GM18505 (cell line): ENCODE measurements around the gene PADI2.

Experiments
- ATAC-seq: cut with Tn5 transposase; IDR thresholded peaks from one replicate; pipeline ENCODE4 v1.9.1; 2021; ENCODE audit not compliant: unreplicated experiment
- POLR2A ChIP-seq: IDR thresholded peaks from 4 replicates; pipeline ENCODE4 v1.6.1; 2011; ENCODE audit warnings: borderline replicate concordance; ENCODE audit not compliant: insufficient read depth, insufficient read length; ENCODE audit errors: extremely low read depth

Gene PADI2

DNA sequence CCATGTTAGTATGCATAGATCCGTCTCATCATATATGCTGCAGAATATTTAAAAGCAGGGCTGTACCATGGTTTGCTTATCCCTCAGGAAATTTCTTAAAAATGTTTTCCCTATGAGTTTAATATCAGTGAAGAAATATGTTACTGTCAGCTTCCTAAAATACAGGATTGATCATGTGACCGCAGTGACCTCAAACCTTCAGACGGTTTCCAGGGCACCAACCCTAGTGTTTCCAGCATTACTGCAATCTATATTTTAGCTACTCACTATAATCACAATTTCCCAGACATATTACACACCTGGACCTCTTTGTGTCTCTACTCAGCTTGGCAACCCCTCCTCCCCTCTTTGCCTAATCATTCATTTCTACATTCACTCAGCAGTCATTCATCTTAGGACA lies 57.8 kb downstream of the PADI2 start:
- TF ChIP-seq POLR2A: no peak
- no peak for ATAC-seq

- TF ChIP-seq POLR2A: no peak
- ATAC-seq: no peak
Observed at GRCh38 chr1:17060306-17060749, 58.9 kb downstream of the PADI2 start.

DNA sequence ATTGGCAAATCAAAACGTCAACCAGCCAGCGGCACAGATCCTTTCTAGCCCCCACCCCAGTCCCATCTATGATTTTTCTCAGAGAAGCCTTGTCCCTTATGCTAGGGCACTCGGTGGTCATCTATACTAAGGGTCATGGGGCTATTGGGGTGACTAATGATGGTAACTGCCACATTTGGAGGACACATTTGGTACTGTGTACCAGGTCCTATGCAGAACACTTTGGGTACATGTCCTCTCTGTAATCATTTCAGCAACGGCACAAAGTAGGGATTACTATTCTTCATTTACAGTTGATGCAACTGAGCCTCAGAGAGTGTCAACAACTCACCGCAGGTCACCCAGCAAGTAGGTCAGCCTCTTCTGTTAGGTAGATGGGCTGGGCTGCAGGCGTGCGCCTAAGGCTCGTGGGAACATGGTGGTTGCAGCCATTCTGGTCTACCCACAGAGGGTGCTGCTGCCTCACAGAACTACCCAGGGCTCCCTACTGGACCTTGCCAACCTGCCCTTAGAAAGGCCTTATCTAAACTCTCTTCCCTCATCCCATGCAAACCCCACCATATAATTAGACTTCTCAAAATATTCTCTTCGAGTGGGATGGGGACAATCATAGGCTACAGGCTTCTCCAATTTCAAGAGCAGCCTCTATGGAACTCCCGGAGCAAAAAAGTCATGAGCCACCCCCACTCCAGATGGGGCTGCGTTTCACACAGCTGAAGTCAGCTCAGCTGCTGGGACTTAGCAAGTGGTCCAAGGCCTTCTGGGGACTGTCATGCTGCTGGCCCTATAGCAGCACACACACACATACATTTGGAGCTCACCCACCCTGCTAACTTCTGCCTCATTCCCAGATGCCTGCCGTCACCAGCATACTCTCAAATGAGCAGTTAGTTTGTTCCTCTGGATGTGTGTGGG lies 59.6 kb downstream of the PADI2 start:
- ATAC-seq: no peak
- no peak for TF ChIP-seq POLR2A

DNA sequence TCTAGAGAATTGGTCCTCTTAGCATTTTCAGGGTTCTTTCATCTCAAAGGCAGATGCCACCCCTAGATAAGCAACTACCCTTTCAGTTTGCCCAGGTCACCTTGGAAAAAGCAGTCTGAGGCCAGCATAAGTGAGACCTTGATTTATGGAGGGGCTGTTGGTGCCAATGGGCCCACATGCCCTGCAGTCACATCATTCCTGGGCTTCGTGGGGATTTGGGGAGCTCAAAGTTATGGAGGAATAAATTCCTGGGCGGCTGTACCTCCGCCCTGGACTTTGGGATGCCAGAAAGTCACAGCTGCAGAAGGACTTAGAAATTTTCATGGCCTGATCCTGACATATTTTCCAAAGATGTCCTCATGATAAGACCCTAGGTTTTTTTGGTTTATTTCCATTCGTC lies 62.7 kb downstream of the PADI2 start:
- ATAC-seq: no peak
- TF ChIP-seq POLR2A: no peak

DNA sequence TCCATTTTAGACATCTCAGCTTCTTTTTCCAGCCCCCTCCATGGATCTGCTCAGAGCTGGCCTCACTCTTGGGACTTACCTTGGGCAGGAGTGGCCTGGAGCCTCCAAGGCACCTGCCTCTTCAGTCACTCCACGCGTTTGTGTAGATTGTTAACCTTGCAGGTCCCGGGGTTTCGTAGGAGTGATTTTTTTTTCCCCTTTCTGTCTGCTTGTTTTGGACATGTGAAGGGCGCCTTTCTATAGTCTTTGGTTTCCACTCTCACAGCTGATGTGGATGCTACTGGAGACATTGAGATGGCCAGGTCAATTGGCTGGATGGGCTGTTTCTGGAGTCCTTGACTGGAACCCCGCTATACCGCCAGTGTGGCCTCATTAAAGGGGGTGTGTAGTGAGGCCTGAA lies 63.5 kb downstream of the PADI2 start:
- TF ChIP-seq POLR2A: no peak

DNA sequence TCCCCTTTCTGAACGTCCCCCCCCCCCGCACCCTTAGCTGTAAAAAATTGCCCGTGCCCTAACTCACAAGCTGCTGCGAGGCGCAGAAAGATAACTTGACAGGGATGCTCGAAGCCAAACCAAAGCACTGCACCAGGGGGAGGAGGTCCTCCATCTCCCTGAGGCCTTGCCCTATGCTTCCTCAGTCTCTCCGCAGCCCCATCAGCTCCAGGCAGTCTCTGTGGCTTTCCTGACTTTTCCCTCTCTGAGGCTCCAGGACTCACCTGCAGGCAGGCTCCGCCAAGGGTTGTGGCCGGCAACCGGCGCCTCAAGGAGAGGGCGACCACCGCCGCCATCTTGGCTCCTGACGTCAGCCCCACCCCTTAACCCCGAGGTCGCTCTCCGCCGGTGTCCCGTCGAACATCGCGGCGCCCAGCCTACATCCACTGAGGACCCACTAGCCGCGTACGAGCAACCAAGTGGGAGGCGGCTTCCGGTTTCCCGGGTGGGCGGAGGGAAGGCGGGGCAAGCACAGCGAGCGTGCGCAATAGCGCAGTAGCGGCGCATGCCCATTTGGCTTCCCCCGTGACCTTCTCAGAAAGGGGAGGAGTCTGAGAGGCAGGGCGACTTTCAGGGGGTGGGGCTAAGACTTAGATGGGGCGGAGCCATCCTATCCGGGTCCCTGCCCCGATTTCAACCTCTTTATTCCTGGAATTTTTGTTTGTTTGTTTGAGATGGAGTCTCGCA lies 65.4 kb downstream of the PADI2 start, which contains the start of gene SDHB:
SDHB (minus strand) TSS at position 348 of the 726 bp plus-strand sequence; CDS start at position 335, 13 bp downstream.
- peak; percentile 87 for TF ChIP-seq POLR2A
- ATAC-seq: peak; percentile 96

More for the DNA sequence above, 63.5 kb downstream of the PADI2 start:
- ATAC-seq: no peak

GRCh38 chr1:17053086-17053684 lies 66.1 kb downstream of the PADI2 start:
- ATAC-seq: no peak
- TF ChIP-seq POLR2A: no peak

DNA sequence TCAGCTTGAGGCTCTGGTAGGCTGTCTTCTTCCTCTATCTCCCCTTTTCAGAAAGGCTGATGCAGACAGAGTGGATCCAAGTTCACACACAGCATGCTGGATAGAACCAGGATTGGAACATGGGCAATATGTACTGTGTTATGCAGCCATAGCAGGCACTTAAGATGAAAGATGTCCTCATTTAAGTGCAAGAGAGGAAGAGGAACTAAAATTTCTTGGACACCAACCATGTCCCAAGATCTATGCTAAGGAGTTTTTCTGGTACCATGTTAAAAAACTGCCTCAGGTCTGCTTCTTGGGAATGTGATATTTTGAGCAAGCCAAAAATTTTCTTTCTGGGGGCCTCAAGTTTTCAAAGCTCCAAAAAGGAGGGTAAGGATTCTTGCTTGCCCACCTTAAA lies 66.6 kb downstream of the PADI2 start:
- no peak for TF ChIP-seq POLR2A
- no peak for ATAC-seq

DNA sequence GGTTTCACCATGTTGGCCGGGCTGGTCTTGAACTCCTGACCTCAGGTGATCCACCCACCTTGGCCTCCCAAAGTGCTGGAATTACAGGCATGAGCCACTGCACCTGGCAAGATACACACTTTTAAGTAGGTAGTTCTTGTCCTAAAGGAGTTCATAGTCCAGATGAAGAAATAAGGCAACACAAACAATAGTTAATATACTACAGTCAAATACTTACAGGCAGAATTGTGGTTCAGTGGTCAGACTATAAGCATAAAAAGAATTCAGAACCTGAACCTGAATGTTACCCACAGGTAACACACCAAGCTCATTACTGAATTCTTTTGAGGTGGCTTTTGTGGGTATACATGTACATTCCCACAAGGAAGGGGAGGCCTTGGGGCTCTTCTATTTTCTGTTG lies 67.2 kb downstream of the PADI2 start:
- no peak for TF ChIP-seq POLR2A
- no peak for ATAC-seq

DNA sequence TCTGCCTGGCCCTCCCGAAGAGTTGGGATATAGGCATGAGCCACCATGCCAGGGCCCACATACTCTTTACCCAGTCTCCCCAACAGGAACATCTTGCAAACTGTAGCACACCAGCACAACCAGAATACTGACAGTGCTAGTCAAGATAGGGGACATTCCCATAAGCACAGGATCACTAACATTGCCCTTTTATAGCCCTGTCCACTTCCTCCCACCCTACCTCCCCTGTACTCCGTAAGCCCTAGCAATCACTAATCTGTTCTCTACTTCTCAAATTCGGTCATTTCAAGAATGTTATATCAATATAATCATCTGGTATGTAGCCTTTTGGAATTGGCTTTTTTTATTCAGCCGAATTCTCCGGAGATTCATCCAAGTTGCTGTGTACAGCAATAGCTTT lies 71.3 kb downstream of the PADI2 start:
- no peak for TF ChIP-seq POLR2A
- ATAC-seq: no peak

- no peak for ATAC-seq
- no peak for TF ChIP-seq POLR2A
Observed at GRCh38 chr1:17046334-17046657, 73.0 kb downstream of the PADI2 start.

DNA sequence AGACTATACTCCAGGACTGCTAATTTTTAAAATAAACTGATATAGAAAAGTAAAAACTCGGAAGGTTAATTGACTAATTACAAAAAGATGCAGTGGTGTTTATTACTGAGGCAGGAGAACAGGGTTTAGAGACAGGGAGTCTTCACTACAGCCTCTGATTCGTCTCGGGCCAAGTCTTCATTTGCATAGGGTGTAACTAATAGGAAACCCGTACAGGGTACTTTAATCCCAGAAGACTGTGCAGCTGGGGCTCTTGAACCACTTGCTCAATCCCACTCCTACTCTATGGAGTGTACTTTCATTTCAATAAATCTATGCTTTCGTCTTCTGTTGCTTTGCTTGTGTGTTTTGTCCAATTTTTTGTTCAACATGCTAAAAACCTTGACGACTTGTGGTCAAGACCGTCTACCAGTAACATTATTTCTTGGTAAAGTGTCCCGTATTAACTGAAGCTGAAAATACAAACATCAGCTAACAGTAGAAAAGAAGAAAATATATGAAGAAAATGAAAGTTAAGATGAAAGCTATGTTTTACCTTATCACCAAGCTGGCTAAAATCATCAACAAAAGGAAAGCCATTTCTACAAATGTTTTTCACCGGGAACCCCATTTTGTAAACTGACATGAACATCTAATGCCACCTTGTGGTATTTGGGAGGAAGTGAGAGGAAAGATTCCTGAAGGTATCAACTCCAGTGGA lies 73.5 kb downstream of the PADI2 start:
- no peak for TF ChIP-seq POLR2A
- ATAC-seq: no peak

GRCh38 chr1:17045150-17045549 lies 74.1 kb downstream of the PADI2 start:
- TF ChIP-seq POLR2A: no peak
- no peak for ATAC-seq
